SK-MEL-5 (cell line): ENCODE results near the gene FOXC1. TPM values are rescaled to one million over a fixed set of nuclear protein-coding genes. Genes with fewer than 3 reads are reported as not detected.

ENCODE experiments used
- DNase-seq: peaks from one replicate; pipeline ENCODE4 v3.0.0-alpha.2; 2016; ENCODE audit warnings: low read depth, low spot score
- in situ Hi-C: cut with HindIII; loops from 2 replicates; pipeline ENCODE4 v1.10.0; 2016; ENCODE audit warnings: low sequenced_read_pairs, high pct_unique_total_duplicates, low pct_unique_long_range_greater_than_20kb
- total RNA-seq: library from RNA; depleted of rRNA; stranded (reverse); fragments of >200 nt; shearing (Covaris generic); gene quantifications from 2 replicates; pipeline ENCODE4 v1.2.3, GENCODE V29; 2014

Gene FOXC1
- total RNA-seq, 1 experiment from 2014 or later: 9.4 TPM

DNA sequence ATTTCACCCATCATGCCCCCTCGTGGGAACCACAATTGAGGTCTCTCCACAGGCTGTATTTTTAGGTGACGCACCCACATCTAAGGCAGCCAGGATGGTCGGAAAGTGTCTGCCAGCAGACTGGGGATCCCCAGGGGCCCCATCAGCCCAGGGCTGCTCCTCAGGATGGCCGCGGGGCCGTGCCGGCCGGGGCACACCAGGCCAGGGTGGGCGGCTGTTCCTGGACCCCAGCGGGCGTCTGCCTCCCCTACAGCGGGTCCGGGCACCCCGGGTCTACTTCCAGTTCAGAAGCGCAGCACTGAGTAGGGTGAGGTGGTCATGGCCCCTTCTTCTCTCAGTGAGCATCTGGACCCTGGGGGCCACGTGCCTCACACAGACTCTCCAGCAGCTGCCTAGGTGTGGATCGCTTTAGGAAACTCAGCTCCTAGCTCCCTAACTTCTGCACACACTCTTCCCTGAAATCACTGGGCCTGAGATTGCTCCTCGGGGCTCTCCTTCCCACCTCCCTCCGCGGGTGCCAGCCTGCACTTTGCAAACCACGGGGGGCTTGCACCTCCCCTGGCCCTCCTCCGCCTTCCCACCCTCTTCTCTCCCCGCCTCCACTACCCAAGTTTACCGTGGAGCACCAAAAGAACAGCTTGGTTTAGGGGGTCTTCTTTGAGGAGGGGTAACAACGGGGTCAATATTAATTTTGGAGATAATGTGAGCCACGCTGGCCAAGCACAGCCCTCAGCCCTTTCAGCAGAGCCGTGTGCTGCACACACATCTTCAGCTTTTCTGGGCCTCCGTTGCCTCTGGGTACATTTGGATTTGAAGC is 14.2 kb upstream of the FOXC1 start:
- no peak for DNase-seq
- in situ Hi-C loops: no loop called here

DNA sequence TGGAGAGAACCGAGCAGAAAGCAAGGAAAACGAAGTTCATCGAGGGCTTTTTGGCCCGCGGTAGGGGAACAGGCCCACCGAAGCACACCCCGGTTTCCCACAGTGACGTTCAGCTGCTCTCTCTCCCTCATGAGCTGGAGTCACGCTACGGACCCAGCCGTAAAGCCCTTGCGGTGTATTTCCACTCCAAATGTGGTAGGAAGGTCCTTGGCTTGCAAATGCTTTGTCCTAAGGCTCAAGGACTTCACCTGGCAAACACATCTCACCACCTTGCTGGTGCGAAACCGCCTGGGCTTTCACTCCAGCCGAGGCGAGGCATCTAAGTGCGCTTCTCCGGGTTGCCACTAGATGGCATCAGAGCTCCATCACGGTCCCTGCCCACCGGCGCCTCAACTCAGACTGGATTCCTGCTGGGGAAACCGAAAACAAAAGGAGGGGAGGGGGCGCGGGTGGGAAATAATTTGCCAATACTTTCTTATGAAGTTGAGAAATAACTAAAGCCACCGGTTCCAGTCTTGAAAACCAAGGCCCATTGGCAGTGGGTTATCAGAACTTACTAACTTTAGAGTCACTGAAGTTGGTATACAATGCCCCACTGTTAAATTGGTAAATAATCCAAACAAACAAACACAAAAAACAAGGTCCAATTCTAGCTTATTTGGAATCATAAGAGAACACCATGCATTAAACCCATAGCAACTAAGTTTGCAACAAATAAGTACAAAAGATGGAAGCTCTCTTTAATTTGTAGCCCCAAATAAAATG is 13.4 kb upstream of the FOXC1 start:
- DNase-seq: peak; percentile 70
- in situ Hi-C loops: no loop called here

DNA sequence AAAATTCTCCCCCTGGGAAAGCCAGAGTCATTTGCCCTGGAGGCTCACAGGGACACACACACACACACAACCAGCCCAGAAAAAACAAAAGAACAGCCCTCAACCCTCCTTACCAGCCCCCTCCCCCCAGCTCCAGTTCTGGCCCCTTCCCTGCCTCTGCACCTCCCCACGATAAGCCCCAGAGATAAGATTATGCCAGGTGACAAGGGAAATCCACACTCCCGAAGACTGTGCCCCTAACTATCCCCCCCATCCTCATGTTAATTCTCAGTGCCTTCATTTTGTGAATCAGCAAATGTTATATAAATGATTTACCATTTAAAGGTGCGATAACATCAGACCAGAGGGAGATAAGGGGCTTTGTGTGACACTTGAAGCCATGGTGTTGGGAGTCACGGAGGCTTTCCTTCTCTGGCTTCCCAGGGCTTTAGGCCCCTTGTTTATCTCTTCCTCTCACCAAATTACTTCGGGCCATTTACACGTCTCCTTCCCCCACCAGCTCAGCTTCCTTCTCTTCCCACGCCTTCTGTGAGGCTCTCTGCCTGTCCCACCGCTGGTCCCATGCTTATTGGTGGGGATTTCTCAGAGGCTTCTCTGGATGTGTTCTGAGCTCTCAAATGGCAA is 12.5 kb upstream of the FOXC1 start:
- in situ Hi-C loops: no loop called here
- DNase-seq: no peak

DNA sequence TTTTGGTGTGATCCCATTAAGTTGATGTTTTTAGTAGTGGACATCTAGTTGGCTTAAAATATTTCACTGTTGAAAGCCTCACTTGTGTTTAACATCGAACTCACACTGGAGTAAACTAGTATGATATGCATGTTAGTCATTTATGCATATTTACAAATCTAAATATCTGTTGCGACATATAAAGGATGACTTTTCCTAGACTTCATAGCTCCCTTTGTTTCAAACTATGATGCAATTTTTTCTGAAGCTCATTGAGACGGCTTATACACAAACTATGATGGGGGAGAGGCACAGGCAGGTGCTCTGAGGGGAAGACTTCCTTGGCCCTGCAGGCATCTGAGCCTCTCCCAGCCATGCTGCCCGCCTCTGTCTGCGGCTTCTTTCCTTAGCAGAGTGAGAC is 11.8 kb upstream of the FOXC1 start:
- in situ Hi-C loops: no loop called here
- peak; percentile 59 for DNase-seq

DNA sequence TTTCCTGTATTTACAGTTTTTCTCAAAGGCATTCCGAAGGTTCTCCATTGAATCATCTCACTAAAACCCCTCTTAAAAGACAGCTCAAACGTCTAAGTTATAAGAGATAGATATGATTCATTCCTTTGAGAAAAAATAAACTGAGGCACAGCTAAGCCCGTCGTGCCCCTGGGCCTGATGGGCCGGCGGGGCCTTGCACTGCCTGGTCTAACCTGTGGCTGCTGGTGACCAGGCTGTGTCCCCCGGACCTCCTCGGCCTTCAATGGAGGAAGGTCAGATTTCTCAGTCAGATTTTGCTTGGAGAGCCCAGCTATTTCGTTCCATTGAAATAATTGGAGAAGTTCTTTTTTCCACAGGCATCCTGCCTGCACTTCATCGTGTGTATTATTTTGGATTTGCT is 11.3 kb upstream of the FOXC1 start:
- no peak for DNase-seq
- in situ Hi-C loops: no loop called here

DNA sequence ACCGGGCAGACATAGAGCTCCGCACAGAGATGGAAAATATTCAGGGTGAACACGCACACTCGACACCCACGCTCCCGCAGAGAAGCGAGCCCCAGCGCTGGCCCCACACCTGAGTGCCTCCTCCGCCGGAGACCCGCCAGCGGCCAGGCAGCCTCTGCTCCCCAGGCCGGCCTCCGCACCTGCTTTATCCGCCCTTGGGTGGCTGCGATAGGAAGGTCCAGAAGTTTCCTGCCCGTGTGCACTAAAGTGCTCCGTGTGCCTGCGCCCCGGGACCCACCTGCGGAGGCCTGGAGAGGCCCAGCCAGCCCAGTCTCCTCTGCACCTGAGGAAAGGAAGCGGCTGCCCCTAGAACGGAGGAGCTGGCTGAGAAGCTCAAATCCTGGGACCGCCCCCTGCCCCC is 10.8 kb upstream of the FOXC1 start:
- no peak for DNase-seq
- in situ Hi-C loops: no loop called here

DNA sequence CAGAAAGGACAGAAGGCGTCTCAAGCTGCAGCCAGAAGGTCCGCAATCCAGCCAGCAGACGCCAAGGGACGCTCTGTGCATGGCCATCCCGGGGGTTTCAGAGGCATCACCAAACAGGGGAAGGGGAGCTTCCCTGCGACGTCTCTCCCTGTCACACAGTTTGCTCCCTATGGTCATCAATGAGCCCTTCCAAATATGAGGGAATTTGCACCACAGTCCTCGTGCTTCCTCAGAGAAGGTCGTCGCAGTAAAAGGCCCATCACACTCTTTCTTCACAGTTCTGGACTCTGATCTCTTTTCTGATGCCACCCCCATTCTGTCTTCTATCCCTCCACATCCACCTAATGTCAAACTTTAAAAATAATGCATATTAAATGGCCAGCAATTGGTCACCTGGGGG is 10.2 kb upstream of the FOXC1 start:
- in situ Hi-C loops: no loop called here
- no peak for DNase-seq

DNA sequence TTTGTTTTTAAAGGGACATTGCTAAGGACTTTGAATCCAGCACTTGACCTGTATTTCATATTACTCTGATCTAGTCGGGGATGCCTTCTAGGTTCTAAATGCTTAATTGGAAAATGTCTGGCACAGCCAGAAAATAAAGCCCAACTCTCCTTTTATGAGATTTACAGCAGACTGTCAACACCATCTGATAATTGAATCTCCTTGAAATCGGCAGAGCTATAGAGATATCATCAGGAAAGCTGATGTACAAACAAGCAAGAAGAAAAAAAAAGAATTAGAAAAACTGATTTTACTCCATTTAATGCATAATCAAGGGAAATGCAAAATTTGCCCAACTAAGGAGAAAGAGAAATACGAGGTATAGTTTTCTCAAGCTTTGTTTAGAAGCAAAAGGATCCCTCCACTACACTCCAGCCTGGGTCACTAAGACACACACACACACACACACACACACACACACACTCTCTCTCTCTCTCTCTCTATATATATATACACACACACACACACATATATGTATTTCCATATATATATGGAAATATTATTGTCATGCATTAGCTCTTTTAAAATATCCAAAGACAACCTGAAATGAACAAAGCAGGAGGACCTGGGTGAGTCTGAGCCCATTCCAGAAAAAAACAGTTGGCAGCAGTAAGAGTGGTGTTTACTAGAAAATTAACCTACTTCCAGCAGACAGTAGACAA is 9.5 kb upstream of the FOXC1 start:
- no peak for DNase-seq
- in situ Hi-C loops: loop anchor here (10.0 kb wide), 1 partner anchor 505 kb away; no protein-coding TSS in a partner anchor

DNA sequence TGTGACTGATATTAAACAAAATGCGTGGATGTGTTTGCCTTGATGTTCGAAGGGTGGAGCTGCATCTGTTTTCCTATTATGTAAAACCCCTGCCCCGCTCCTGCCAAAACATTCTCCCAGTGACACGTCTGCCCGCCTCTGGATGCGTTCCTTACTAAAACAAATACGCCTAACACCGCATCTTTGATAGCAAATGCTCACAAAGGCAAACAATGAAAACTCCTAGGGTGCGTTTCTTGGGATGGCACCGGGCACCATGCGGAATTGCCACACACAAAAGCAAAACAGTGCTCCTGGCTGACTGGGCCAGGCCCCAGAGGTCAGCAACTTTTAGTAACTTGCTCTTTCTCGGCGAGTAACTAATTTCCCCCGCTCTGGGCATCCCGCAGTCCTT is 9.0 kb upstream of the FOXC1 start:
- no peak for DNase-seq
- in situ Hi-C loops: loop anchor here (10.0 kb wide), 1 partner anchor 504 kb away; no protein-coding TSS in a partner anchor

DNA sequence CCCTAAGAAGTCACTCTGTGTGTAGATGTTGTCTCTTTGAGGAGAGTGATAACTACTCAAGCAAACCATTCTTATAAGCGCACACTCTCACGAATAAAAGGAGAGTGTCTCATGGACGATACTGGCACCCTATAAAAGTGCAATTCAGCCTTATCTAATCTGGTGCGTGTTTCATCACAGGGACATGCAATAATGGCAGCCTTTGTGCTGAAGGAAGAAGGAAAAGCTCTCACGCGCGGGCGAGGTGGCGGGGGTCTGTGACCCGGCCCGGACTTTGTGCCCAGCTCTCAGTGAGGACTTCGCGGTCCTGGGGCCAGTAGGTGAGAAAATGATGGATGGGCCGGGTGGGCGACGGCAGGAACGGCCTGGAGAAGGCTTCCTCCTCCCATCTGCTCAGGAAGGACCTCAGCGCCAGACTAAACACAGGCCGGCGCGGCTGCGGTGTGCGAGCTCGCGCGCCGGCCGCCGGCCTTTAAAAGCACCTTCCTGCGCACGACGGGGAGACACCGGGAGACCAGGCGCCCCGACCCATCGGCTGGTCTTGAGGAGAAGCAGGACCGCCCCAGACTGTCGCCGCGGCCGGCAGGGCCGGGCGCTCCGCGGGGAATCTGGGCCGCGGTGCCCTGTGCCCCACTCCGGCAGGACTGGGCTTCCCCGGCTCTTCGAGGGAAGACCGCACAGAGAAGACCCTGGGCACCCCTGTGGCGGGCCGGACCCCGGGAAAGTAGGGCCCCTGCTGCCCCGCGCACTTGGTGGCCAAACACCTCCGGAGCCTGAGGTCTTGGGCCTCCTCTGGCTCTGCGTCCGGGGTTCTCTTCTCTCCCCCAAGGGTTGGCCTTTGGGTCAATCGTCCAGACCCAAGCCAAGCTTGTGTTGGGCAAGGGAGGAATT is 8.3 kb upstream of the FOXC1 start:
- in situ Hi-C loops: loop anchor here (10.0 kb wide), 1 partner anchor 503 kb away; no protein-coding TSS in a partner anchor
- DNase-seq: no peak

DNA sequence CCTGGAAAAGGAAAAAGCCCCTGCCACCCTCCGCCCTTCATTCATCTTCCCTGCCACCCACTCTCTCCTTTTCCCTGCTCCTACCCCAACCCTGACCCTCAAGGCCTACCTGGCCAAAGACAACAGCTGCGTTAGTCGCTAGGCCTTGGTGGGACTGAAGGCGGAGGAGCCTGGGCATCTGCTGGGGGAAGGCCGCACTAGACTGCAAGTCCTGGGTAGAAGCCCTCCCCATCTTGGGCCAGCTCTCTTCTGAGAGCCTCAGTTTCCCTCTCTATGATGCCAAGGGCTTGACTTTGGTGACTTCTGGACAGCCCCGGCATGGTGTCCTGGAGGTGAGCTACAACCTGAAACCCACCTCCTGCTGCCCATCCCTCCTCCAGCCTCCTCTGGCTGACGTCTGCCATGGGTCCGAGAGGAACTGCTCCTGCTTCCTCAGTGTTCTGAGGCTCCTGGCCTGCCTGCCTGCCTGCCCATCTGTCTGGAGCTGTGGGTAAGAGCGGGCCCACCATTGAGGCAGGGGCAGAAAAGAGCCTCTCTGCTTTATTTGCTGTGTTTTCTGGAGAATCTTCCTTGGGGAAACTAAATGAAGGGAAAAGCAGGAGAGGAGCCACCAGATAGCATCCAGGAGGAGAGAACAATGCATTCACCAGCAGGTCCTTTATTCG is 7.5 kb upstream of the FOXC1 start:
- DNase-seq: no peak
- in situ Hi-C loops: loop anchor here (10.0 kb wide), 1 partner anchor 503 kb away; no protein-coding TSS in a partner anchor

DNA sequence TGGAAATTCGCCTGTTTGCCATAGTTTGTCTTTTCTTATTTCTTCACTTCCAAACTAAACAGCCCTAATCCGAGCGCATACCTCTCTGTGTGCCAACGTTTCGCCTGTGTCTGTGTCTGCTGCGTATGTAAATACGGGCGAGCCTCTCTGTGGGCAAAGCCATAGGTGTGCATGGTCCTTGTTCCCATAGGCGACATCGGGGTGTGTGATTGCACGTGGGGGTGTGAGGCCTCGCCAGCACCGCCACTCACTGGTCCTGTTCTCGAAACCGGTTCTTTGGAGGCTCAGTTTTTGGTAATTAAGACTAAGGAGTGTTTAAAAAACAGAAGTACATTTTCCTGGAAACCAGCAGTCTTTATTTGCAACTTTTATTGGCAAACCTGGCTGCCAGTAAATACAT is 6.0 kb upstream of the FOXC1 start:
- DNase-seq: no peak
- in situ Hi-C loops: loop anchor here (10.0 kb wide), 1 partner anchor 501 kb away; no protein-coding TSS in a partner anchor

DNA sequence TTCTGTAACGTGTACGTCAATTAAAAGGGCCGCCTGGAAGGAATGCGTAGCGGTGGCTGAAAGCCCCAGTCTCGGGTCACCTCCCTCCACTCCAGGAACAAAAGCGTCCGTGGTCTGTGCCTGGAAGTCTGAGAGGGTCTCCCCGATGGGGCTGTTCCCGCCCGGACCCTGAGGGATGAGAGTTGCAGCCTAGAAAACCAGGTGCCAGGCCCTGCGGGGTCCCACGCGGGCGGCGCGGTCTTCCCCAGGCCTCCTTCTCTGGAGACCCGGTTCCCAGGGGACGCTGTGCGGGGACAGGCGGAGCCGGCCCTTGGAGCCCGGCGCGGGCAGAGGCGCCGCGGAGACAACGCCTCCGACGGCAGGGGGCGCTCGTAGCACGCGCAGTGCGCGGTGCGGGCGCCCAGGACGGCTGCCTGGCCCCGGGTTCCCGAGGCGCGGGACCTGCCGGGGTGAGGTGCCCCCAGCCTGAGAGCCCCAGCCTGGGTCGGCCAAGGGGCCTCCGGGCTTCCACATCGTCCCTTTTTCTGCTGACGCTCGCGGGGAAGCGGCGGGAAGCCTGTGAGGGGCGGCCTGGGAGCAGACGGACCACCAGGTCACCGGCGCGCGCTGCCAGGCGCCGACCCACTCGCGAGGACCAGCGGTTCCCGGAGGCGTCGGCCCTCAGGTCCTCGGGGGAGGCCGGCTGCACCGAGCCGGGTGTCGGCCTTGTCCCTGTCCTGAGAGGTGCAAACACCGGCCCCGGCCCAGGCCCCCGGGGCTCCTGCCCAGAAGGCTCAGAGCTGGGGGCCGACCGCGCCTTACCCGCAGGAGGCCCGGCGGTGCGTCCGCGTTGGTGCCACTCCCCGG is 5.3 kb upstream of the FOXC1 start:
- peak; percentile 74 for DNase-seq
- in situ Hi-C loops: loop anchor here (10.0 kb wide), 1 partner anchor 500 kb away; no protein-coding TSS in a partner anchor

DNA sequence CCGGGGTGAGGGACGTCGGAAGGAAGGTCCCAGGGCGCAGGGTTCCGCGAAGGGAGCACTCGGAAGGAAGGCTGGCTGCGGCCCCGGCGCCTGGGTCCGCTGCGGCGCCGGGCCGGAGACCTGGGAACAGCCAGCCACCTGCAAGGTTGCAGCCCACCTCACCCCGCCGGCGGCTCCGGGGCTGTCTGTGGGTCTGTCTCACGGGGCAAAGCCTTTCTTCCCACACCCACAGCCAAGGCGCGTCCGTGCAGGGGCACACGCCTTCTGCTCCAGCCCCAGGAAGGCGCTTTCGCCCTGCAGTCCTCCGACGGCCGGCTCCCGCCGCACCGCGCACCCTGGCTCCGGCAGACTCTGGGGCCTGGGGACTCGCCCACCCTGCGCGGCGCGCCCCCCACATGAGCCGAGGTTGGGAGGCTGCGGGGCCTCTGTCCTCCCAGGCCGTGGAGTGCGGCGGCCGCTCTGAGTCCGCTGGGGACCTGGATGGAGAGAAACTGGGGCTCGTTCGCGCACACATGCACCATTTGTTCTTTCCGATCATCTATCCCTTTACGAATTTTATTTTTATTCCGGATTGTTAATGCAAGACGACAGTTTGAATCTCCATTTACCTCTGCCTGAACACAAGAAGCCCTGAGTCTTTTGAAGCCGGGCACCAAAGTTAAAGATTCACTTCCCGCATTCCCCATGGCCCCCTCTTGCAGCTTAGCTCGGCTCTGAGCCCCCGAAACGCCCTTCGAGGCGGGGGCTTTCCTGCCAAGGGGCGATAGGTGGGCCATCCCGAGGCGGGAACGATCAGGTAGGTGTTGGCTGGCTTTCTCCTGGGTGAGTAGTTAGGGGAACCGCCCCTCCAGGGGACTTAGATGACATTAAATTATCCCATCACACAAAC is 4.5 kb upstream of the FOXC1 start:
- DNase-seq: no peak
- in situ Hi-C loops: loop anchor here (10.0 kb wide), 1 partner anchor 500 kb away; no protein-coding TSS in a partner anchor
